ENCODE data around the gene RALGAPA2. TPM values are rescaled to one million over a fixed set of nuclear protein-coding genes. Genes with fewer than 3 reads are reported as not detected.

RALGAPA2 gene
- total and polyA plus RNA-seq, 3 donors from 2014 or later = 26.9 to 61.5 (median 59.2) TPM

DNA sequence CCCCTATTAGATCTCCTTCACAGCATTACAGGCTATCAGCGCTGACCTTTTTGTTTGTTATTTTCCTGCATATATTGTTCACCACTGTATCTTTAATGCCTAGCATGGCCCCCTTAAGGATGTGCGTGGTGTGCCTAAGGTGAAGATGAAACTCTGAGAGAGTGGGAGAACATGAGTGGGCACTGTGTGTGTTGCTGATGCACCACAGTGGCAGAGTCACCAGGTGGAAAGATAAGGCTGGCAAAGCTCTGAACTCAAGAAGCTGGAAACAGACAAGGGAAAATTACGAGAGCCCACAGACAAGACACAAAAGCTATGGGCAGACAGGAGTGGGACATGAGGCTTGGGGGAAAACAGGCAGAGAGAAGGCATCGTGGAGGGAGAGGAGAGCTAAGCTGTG, 184.8 kb downstream of the RALGAPA2 start:
- WGBS, 2 donors = 94 to 97% methylated on average over 4 of the region's 4 CpGs
- peaks cover 9% of the 10 kb centered on the region for H3K4me1 ChIP-seq
- no peak overlapping the region for H3K4me3 ChIP-seq
- intact Hi-C loops (cut with DNase I; ENCODE audit: low total_unique reads) = no loop called here
- TF ChIP-seq, protein P1, sequence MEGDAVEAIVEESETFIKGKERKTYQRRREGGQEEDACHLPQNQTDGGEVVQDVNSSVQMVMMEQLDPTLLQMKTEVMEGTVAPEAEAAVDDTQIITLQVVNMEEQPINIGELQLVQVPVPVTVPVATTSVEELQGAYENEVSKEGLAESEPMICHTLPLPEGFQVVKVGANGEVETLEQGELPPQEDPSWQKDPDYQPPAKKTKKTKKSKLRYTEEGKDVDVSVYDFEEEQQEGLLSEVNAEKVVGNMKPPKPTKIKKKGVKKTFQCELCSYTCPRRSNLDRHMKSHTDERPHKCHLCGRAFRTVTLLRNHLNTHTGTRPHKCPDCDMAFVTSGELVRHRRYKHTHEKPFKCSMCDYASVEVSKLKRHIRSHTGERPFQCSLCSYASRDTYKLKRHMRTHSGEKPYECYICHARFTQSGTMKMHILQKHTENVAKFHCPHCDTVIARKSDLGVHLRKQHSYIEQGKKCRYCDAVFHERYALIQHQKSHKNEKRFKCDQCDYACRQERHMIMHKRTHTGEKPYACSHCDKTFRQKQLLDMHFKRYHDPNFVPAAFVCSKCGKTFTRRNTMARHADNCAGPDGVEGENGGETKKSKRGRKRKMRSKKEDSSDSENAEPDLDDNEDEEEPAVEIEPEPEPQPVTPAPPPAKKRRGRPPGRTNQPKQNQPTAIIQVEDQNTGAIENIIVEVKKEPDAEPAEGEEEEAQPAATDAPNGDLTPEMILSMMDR (IDR thresholded peaks at IDR 0.05) = no peak
- TF ChIP-seq POLR2A (IDR thresholded peaks at IDR 0.05) = no peak
- no peak overlapping the region for H3K27ac ChIP-seq
- H3K9me3 ChIP-seq = no peaks in the 10 kb centered on the region
- DNase-seq = no peak
- H3K27me3 ChIP-seq = no peaks in the 10 kb centered on the region
- no peaks in the 10 kb centered on the region for H3K36me3 ChIP-seq (ENCODE audit: low read depth, missing control alignments)

- Histone ChIP-seq H3K9me3 (no peaks in the 10 kb centered on the region), H3K4me1 (peaks cover 9% of the 10 kb centered on the region), H3K36me3 (ENCODE audit: low read depth, missing control alignments) (no peaks in the 10 kb centered on the region), H3K27ac (peak overlapping the region; percentile 32 to 86), H3K27me3 (no peaks in the 10 kb centered on the region), H3K4me3 (no peak overlapping the region)
- intact Hi-C loops (cut with DNase I; ENCODE audit: low total_unique reads) = no loop called here
- no peak for DNase-seq
- WGBS, 2 donors = 66 to 72% methylated on average over 6 of the region's 6 CpGs
- TF ChIP-seq, protein P1 (IDR thresholded peaks at IDR 0.05) = no peak
- no peak for TF ChIP-seq POLR2A (IDR thresholded peaks at IDR 0.05)
These were observed 186.7 kb downstream of the RALGAPA2 start for GRCh38 chr20:20525756-20526155.

DNA sequence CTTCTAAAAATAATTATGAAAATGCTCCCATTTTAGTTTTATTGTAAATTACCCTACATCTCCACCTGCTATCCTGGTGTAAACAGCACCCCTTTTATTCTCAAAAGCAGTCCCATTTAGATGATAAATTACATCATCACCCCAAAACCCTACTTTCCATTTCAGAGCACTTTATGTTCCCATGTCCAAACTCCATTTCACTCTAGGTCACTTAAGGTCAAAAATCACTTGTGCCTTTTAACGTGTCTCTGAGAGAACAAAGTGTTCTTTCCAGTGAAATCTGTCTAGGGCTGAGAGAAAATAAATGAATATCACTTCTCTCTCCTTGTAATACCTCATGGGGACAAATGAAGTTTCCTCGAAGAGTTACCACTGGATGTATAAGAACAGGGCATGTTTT, 187.2 kb downstream of the RALGAPA2 start:
- TF ChIP-seq, protein P1 (IDR thresholded peaks at IDR 0.05) = no peak
- TF ChIP-seq POLR2A (IDR thresholded peaks at IDR 0.05) = no peak
- peak overlapping the region; percentile 32 to 86 for H3K27ac ChIP-seq
- no peak overlapping the region for H3K4me3 ChIP-seq
- 34 to 39% methylated on average over 2 of the region's 2 CpGs for WGBS, 2 donors
- intact Hi-C loops (cut with DNase I; ENCODE audit: low total_unique reads) = no loop called here
- H3K9me3 ChIP-seq = no peaks in the 10 kb centered on the region
- no peaks in the 10 kb centered on the region for H3K36me3 ChIP-seq (ENCODE audit: low read depth, missing control alignments)
- peaks cover 9% of the 10 kb centered on the region for H3K4me1 ChIP-seq
- DNase-seq = no peak
- H3K27me3 ChIP-seq = no peaks in the 10 kb centered on the region

GRCh38 chr20:20524756-20525155, 187.7 kb downstream of the RALGAPA2 start:
- no peak for TF ChIP-seq POLR2A (IDR thresholded peaks at IDR 0.05)
- TF ChIP-seq, protein P1 (IDR thresholded peaks at IDR 0.05) = no peak
- 31 to 48% methylated on average over 2 of the region's 2 CpGs for WGBS, 2 donors
- intact Hi-C loops (cut with DNase I; ENCODE audit: low total_unique reads) = no loop called here
- no peak for DNase-seq
- no peaks in the 10 kb centered on the region for H3K27me3 ChIP-seq
- H3K4me3 ChIP-seq = no peak overlapping the region
- no peaks in the 10 kb centered on the region for H3K36me3 ChIP-seq (ENCODE audit: low read depth, missing control alignments)
- peak overlapping the region in 1 of 2 donors; percentile 86 for H3K27ac ChIP-seq
- H3K9me3 ChIP-seq = no peaks in the 10 kb centered on the region
- H3K4me1 ChIP-seq = peaks cover 9% of the 10 kb centered on the region

- H3K9me3 ChIP-seq = no peaks in the 10 kb centered on the region
- no peak for DNase-seq
- H3K4me1 ChIP-seq = peaks cover 9% of the 10 kb centered on the region
- no peaks in the 10 kb centered on the region for H3K36me3 ChIP-seq (ENCODE audit: low read depth, missing control alignments)
- WGBS, 2 donors = 94 to 96% methylated on average over 1 of the region's 1 CpG
- no peaks in the 10 kb centered on the region for H3K27me3 ChIP-seq
- intact Hi-C loops (cut with DNase I; ENCODE audit: low total_unique reads) = no loop called here
- no peak overlapping the region for H3K4me3 ChIP-seq
- no peak overlapping the region for H3K27ac ChIP-seq
- TF ChIP-seq POLR2A (IDR thresholded peaks at IDR 0.05) = no peak
- TF ChIP-seq, protein P1 (IDR thresholded peaks at IDR 0.05) = no peak
These were observed 190.7 kb downstream of the RALGAPA2 start for GRCh38 chr20:20521736-20522135.

Measured in testis (tissue), 3 donors.